OCI-LY7 (cell line): ENCODE results near the gene MAPK12. TPM values are rescaled to one million over a fixed set of nuclear protein-coding genes. Genes with fewer than 3 reads are reported as not detected.
"Not testable (repeated sequence)": the region's sequence is repeated elsewhere in the genome, so short reads cannot be mapped to it uniquely, and the experiment has no call there.

Experiments
- BruUV-seq: library from RNA; stranded (reverse); fragments of 400-500 nt; replicated peaks from 2 replicates; lab custom pipeline; 2021; lab: Mats Ljungman, UMichigan
- CTCF ChIA-PET: fragments of 300-600 bp; sonication (Branson Sonifier 250); formaldehyde crosslinking; loops from one replicate; lab custom pipeline; 2022; ENCODE audit warnings: antibody characterized with exemption; ENCODE audit not compliant: unreplicated experiment; lab: Charles Lee
- POLR2A ChIA-PET: fragments of 300-600 bp; sonication (Branson Sonifier 250); formaldehyde crosslinking; loops from one replicate; lab custom pipeline; 2022; ENCODE audit warnings: antibody characterized with exemption; lab: Charles Lee
- DNase-seq: peaks from one replicate; pipeline ENCODE4 v3.0.0-alpha.2; 2015; ENCODE audit warnings: low spot score
- H2AFZ ChIP-seq: fragments of 200-600 bp; sonication (generic), shearing (Covaris generic); 2 replicates; pipeline ENCODE4 v1.6.1; 2014; ENCODE audit warnings: mild to moderate bottlenecking, antibody characterized with exemption, low read length, moderate library complexity
- H3K27ac ChIP-seq: fragments of 200-600 bp; sonication (generic); 2 replicates; pipeline ENCODE4 v1.5.1; 2014; ENCODE audit warnings: mixed run types, low read depth, mild to moderate bottlenecking, moderate library complexity, low read length, inconsistent platforms; ENCODE audit not compliant: poor library complexity, severe bottlenecking
- H3K36me3 ChIP-seq: fragments of 200-600 bp; sonication (generic); 2 replicates; pipeline ENCODE4 v1.6.1; 2014; ENCODE audit warnings: mild to moderate bottlenecking, antibody characterized with exemption, low read length, moderate library complexity, mixed read lengths; ENCODE audit not compliant: insufficient read depth
- H3K4me1 ChIP-seq: fragments of 200-600 bp; sonication (generic); 2 replicates; pipeline ENCODE4 v1.5.1; 2014; ENCODE audit warnings: mild to moderate bottlenecking, low read length; ENCODE audit not compliant: insufficient read depth, poor library complexity, severe bottlenecking
- H3K4me2 ChIP-seq: fragments of 200-600 bp; sonication (generic); 2 replicates; pipeline ENCODE4 v1.6.1; 2014; ENCODE audit warnings: mild to moderate bottlenecking, low read length
- H3K4me3 ChIP-seq: fragments of 200-600 bp; sonication (generic); 2 replicates; pipeline ENCODE4 v1.5.1; 2014; ENCODE audit warnings: mild to moderate bottlenecking, low read depth, low read length; ENCODE audit not compliant: poor library complexity, severe bottlenecking
- H3K79me2 ChIP-seq: fragments of 200-600 bp; sonication (generic); 2 replicates; pipeline ENCODE4 v1.6.1; 2016; ENCODE audit warnings: low read depth, mild to moderate bottlenecking, low read length, moderate library complexity, mixed read lengths; ENCODE audit not compliant: insufficient read depth
- H3K9me2 ChIP-seq: fragments of 200-600 bp; sonication (generic); 2 replicates; pipeline ENCODE4 v1.6.1; 2016; ENCODE audit warnings: mild to moderate bottlenecking, low read length, mixed read lengths; ENCODE audit not compliant: insufficient read depth
- H3K9me3 ChIP-seq: fragments of 200-600 bp; sonication (generic); 2 replicates; pipeline ENCODE4 v1.6.1; 2014; ENCODE audit warnings: mild to moderate bottlenecking, mixed run types, low read length, mixed read lengths
- H4K20me1 ChIP-seq: fragments of 200-600 bp; sonication (generic); 2 replicates; pipeline ENCODE4 v1.6.1; 2014; ENCODE audit warnings: mild to moderate bottlenecking, antibody characterized with exemption, low read length, moderate library complexity, mixed read lengths; ENCODE audit not compliant: insufficient read depth
- CTCF ChIP-seq: fragments of 200-600 bp; sonication (generic); conservative IDR thresholded peaks from 2 replicates; pipeline ENCODE4 v1.5.1; 2014; ENCODE audit warnings: mild to moderate bottlenecking, antibody characterized with exemption, low read length, moderate library complexity, mixed read lengths
- EZH2phosphoT487 ChIP-seq: fragments of 200-600 bp; sonication (generic); IDR thresholded peaks from 2 replicates; pipeline ENCODE4 v1.6.1; 2018; ENCODE audit warnings: low read depth, borderline replicate concordance, mild to moderate bottlenecking, mixed run types, antibody characterized with exemption, low read length, moderate library complexity, mixed read lengths
- intact Hi-C: fragments of 100-400 bp; cut with micrococcal nuclease; formaldehyde crosslinking; loops from one replicate; pipeline ENCODE4 v1.10.0; 2022; ENCODE audit not compliant: unreplicated experiment
- total RNA-seq, 2 experiments: library from RNA; depleted of rRNA in 1 of 2; stranded (reverse); fragments of >200 nt in 1 of 2; shearing (Covaris generic) in 1 of 2; gene quantifications; 2 replicates each; pipeline ENCODE4 v1.2.3, GENCODE V29; 2014 to 2022

The MAPK12 gene
- total RNA-seq, 2 experiments from 2014 or later = 84.9 to 93.6 TPM

- Histone ChIP-seq H3K4me3 (no peak overlapping the region), H3K9me3 (peaks cover 8% of the 10 kb centered on the region; the same call in 1 of the 2 replicates), H3K9me2 (no peaks in the 10 kb centered on the region), H2AFZ (no peak overlapping the region), H3K27ac (no peak overlapping the region), H3K4me1 (peaks cover 22% of the 10 kb centered on the region), H3K79me2 (peaks cover 32% of the 10 kb centered on the region), H3K4me2 (no peak overlapping the region), H4K20me1 (0 out of 2 replicates have a peak, but pooled peaks cover 8% of the 10 kb centered on the region), H3K36me3 (peaks cover 65% of the 10 kb centered on the region)
- no peak for TF ChIP-seq CTCF
- no peak for TF ChIP-seq EZH2phosphoT487
- ChIA-PET POLR2A (no interaction called here), CTCF (no interaction called here)
- BruUV-seq = no TSS peak
- DNase-seq = no peak
- intact Hi-C loops = no loop called here
Measured at GRCh38 chr22:50205781-50206569, 55.5 kb downstream of the MAPK12 start.

GRCh38 chr22:50204998-50205397 lies 56.5 kb downstream of the MAPK12 start:
- POLR2A ChIA-PET, H2AFZ ChIP-seq, BruUV-seq, H3K9me2 ChIP-seq, H3K4me2 ChIP-seq, intact Hi-C loops, H3K9me3 ChIP-seq, H3K4me3 ChIP-seq, H4K20me1 ChIP-seq, CTCF ChIA-PET, H3K27ac ChIP-seq, DNase-seq: not testable (repeated sequence)
- H3K79me2 ChIP-seq = peaks cover 32% of the 10 kb centered on the region
- H3K4me1 ChIP-seq = peaks cover 26% of the 10 kb centered on the region
- peaks cover 55% of the 10 kb centered on the region for H3K36me3 ChIP-seq

GRCh38 chr22:50204571-50204970 lies 56.9 kb downstream of the MAPK12 start:
- TF ChIP-seq EZH2phosphoT487 (no peak), CTCF (no peak)
- no TSS peak for BruUV-seq
- H3K9me3 ChIP-seq = peaks cover 8% of the 10 kb centered on the region; the same call in 1 of the 2 replicates
- H4K20me1 ChIP-seq = 0 out of 2 replicates have a peak, but pooled peaks cover 8% of the 10 kb centered on the region
- H3K4me3 ChIP-seq = no peak overlapping the region
- intact Hi-C loops = no loop called here
- peaks cover 30% of the 10 kb centered on the region for H3K4me1 ChIP-seq
- peaks cover 52% of the 10 kb centered on the region for H3K36me3 ChIP-seq
- no peak for DNase-seq
- POLR2A ChIA-PET = no interaction called here
- no peak overlapping the region for H3K4me2 ChIP-seq
- CTCF ChIA-PET = no interaction called here
- no peak overlapping the region for H3K27ac ChIP-seq
- H3K79me2 ChIP-seq = peaks cover 32% of the 10 kb centered on the region
- no peak overlapping the region for H2AFZ ChIP-seq
- no peaks in the 10 kb centered on the region for H3K9me2 ChIP-seq
